Activated CD4-positive, alpha-beta T cell treated with anti-CD3 and anti-CD28 coated beads for 1 hour (primary cell): ENCODE results near the gene HHIPL1.

Experiments
- DNase-seq: peaks from one replicate; pipeline ENCODE4 v3.0.0-alpha.2; 2020

Gene HHIPL1

GRCh38 chr14:99663386-99664057 is 18.6 kb downstream of the HHIPL1 start:
- no peak for DNase-seq

GRCh38 chr14:99664058-99664936 is 19.4 kb downstream of the HHIPL1 start:
- DNase-seq: no peak

GRCh38 chr14:99664937-99665273 is 20.0 kb downstream of the HHIPL1 start:
- no peak for DNase-seq

GRCh38 chr14:99666533-99666932 is 21.6 kb downstream of the HHIPL1 start:
- no peak for DNase-seq

- DNase-seq: no peak
Measured at GRCh38 chr14:99667045-99667444, 22.1 kb downstream of the HHIPL1 start.

GRCh38 chr14:99667821-99668220 is 22.9 kb downstream of the HHIPL1 start:
- no peak for DNase-seq

GRCh38 chr14:99668307-99669295 is 23.7 kb downstream of the HHIPL1 start:
- no peak for DNase-seq

GRCh38 chr14:99670361-99671234 is 25.7 kb downstream of the HHIPL1 start:
- no peak for DNase-seq

- DNase-seq: no peak
Measured at GRCh38 chr14:99671235-99672224, 26.6 kb downstream of the HHIPL1 start.

- no peak for DNase-seq
Measured at GRCh38 chr14:99672506-99673304, 27.8 kb downstream of the HHIPL1 start.

- no peak for DNase-seq
Measured at GRCh38 chr14:99673305-99674063, 28.6 kb downstream of the HHIPL1 start.

- no peak for DNase-seq
Measured at GRCh38 chr14:99674064-99674650, 29.2 kb downstream of the HHIPL1 start.

- no peak for DNase-seq
Measured at GRCh38 chr14:99674776-99675381, 29.9 kb downstream of the HHIPL1 start.

- no peak for DNase-seq
Measured at GRCh38 chr14:99675382-99675835, 30.5 kb downstream of the HHIPL1 start.

- no peak for DNase-seq
Measured at GRCh38 chr14:99675951-99676350, 31.0 kb downstream of the HHIPL1 start.

GRCh38 chr14:99676657-99677056 is 31.7 kb downstream of the HHIPL1 start:
- DNase-seq: no peak

- no peak for DNase-seq
Measured at GRCh38 chr14:99677231-99678140, 32.6 kb downstream of the HHIPL1 start.
